ENCODE results near the gene ADAMTSL1. TPM values are rescaled to one million over a fixed set of nuclear protein-coding genes. Genes with fewer than 3 reads are reported as not detected.

The ADAMTSL1 gene
- polyA plus RNA-seq, 1 donor from 2014 or later, result 1.1 TPM

- Histone ChIP-seq H3K9ac (ENCODE audit: low read length) (no peak overlapping the region), H3K4me3 (ENCODE audit: low read length) (no peak overlapping the region), H3K27me3 (ENCODE audit: insufficient read depth, low read depth, low read length) (no peaks in the 10 kb centered on the region), H2AFZ (ENCODE audit: low read depth, low read length) (no peak overlapping the region), H3F3A (ENCODE audit: insufficient read depth, low read length, poor library complexity, severe bottlenecking) (no peaks in the 10 kb centered on the region), H4K20me1 (ENCODE audit: insufficient read depth) (no peaks in the 10 kb centered on the region), H3K27ac (ENCODE audit: low read length) (no peak overlapping the region), H3K9me2 (ENCODE audit: insufficient read depth, low read length) (no peaks in the 10 kb centered on the region), H3K36me3 (ENCODE audit: insufficient read depth, low read length) (no peaks in the 10 kb centered on the region), H3K4me2 (ENCODE audit: low read length) (no peak overlapping the region), H3K79me2 (replicated peaks; ENCODE audit: insufficient read depth, low read length) (no peaks in the 10 kb centered on the region), H3K9me3 (ENCODE audit: low read length) (no peaks in the 10 kb centered on the region)
- TF ChIP-seq POLR2AphosphoS5 (IDR thresholded peaks at IDR 0.05) (no peak), MXI1 (conservative IDR thresholded peaks at IDR 0.05; ENCODE audit: poor library complexity, severe bottlenecking) (no peak), SMC3 (conservative IDR thresholded peaks at IDR 0.05; ENCODE audit: poor library complexity) (no peak), TAF1 (IDR thresholded peaks at IDR 0.05; ENCODE audit: low read depth) (no peak), EZH2 (IDR thresholded peaks at IDR 0.05; ENCODE audit: borderline replicate concordance, insufficient read depth, low read length, poor library complexity, severe bottlenecking) (no peak), EP300 (conservative IDR thresholded peaks at IDR 0.05; ENCODE audit: poor library complexity, severe bottlenecking) (no peak), REST (IDR thresholded peaks at IDR 0.05; ENCODE audit: borderline replicate concordance) (no peak), CTCF (IDR thresholded peaks at IDR 0.05; ENCODE audit: poor library complexity, severe bottlenecking) (no peak), RAD21 (conservative IDR thresholded peaks at IDR 0.05) (no peak)
Measured at GRCh38 chr9:18608371-18608770, 134.4 kb downstream of the ADAMTSL1 start.

GRCh38 chr9:18610956-18611355 is 137.0 kb downstream of the ADAMTSL1 start:
- Histone ChIP-seq H3K4me3 (ENCODE audit: low read length) (no peak overlapping the region), H3K79me2 (replicated peaks; ENCODE audit: insufficient read depth, low read length) (no peaks in the 10 kb centered on the region), H3K27me3 (ENCODE audit: insufficient read depth, low read depth, low read length) (no peaks in the 10 kb centered on the region), H3K27ac (ENCODE audit: low read length) (no peak overlapping the region), H3K9me3 (ENCODE audit: low read length) (no peaks in the 10 kb centered on the region), H3K9me2 (ENCODE audit: insufficient read depth, low read length) (no peaks in the 10 kb centered on the region), H3F3A (ENCODE audit: insufficient read depth, low read length, poor library complexity, severe bottlenecking) (no peaks in the 10 kb centered on the region), H2AFZ (ENCODE audit: low read depth, low read length) (no peak overlapping the region), H4K20me1 (ENCODE audit: insufficient read depth) (no peaks in the 10 kb centered on the region), H3K9ac (ENCODE audit: low read length) (no peak overlapping the region), H3K4me2 (ENCODE audit: low read length) (no peak overlapping the region), H3K36me3 (ENCODE audit: insufficient read depth, low read length) (no peaks in the 10 kb centered on the region)
- no peak for TF ChIP-seq CTCF (IDR thresholded peaks at IDR 0.05; ENCODE audit: poor library complexity, severe bottlenecking)
- no peak for TF ChIP-seq REST (IDR thresholded peaks at IDR 0.05; ENCODE audit: borderline replicate concordance)
- no peak for TF ChIP-seq EZH2 (IDR thresholded peaks at IDR 0.05; ENCODE audit: borderline replicate concordance, insufficient read depth, low read length, poor library complexity, severe bottlenecking)
- TF ChIP-seq POLR2AphosphoS5 (IDR thresholded peaks at IDR 0.05), result no peak
- no peak for TF ChIP-seq TAF1 (IDR thresholded peaks at IDR 0.05; ENCODE audit: low read depth)
- TF ChIP-seq RAD21 (conservative IDR thresholded peaks at IDR 0.05), result no peak
- TF ChIP-seq EP300 (conservative IDR thresholded peaks at IDR 0.05; ENCODE audit: poor library complexity, severe bottlenecking), result no peak
- no peak for TF ChIP-seq MXI1 (conservative IDR thresholded peaks at IDR 0.05; ENCODE audit: poor library complexity, severe bottlenecking)
- TF ChIP-seq SMC3 (conservative IDR thresholded peaks at IDR 0.05; ENCODE audit: poor library complexity), result no peak

Data from neural cell (in vitro differentiated cells).